Upper lobe of left lung (tissue), 6 donors: ENCODE measurements around the gene BRINP2. TPM values are rescaled to one million over a fixed set of nuclear protein-coding genes. Genes with fewer than 3 reads are reported as not detected.
A peak's percentile ranks its signal among the peaks of the same experiment; 100 is the strongest.

Source experiments
- ATAC-seq, 2 donors: fragments of 200-7000 bp; cut with Tn5 transposase; one replicate each; pipeline ENCODE4 v1.9.1; 2022; ENCODE audit warnings: mild to moderate bottlenecking in 2 of 2, moderate library complexity in 2 of 2; ENCODE audit not compliant: low FRiP score in 2 of 2
- DNase-seq, 2 donors: peaks; one replicate each; pipeline ENCODE4 v3.0.0-alpha.2; 2019 to 2020
- H3K27ac ChIP-seq, 4 donors: fragments of 200-600 bp; sonication (generic); one replicate each; pipeline ENCODE4 v1.5.1; 2016 to 2019
- H3K27me3 ChIP-seq, 4 donors: fragments of 200-600 bp; sonication (generic); one replicate each; pipeline ENCODE4 v1.5.1; 2017 to 2019
- H3K36me3 ChIP-seq, 4 donors: fragments of 200-600 bp; sonication (generic); one replicate each; pipeline ENCODE4 v1.5.1; 2016 to 2019
- H3K4me1 ChIP-seq, 4 donors: fragments of 200-600 bp; sonication (generic); one replicate each; pipeline ENCODE4 v1.5.1; 2018 to 2019
- H3K4me3 ChIP-seq, 4 donors: fragments of 200-600 bp; sonication (generic); one replicate each; pipeline ENCODE4 v1.5.1; 2017 to 2019; ENCODE audit warnings: mild to moderate bottlenecking in 2 of 4, moderate library complexity in 1 of 4
- H3K9me3 ChIP-seq, 4 donors: fragments of 200-600 bp; sonication (generic); one replicate each; pipeline ENCODE4 v1.5.1; 2018 to 2019
- EP300 ChIP-seq, 4 donors: sonication (generic); formaldehyde crosslinking; IDR thresholded peaks; one replicate each; pipeline ENCODE4 v1.5.1; 2017; ENCODE audit warnings: antibody characterized with exemption in 4 of 4, control low read depth in 2 of 4
- POLR2A ChIP-seq, 4 donors: fragments of 450-650 bp; IDR thresholded peaks; one replicate each; pipeline ENCODE4 v1.5.1; 2016 to 2017; ENCODE audit warnings: antibody characterized with exemption in 4 of 4, mild to moderate bottlenecking in 2 of 4
- POLR2AphosphoS5 ChIP-seq, 2 donors: sonication (generic); formaldehyde crosslinking; IDR thresholded peaks; one replicate each; pipeline ENCODE4 v1.5.1; 2017; ENCODE audit warnings: antibody characterized with exemption in 2 of 2
- WGBS, 2 donors: methylation state at CpG; one replicate each; pipeline ENCODE4 v1.1.5; 2017 to 2018; 5-methylcytosine and 5-hydroxymethylcytosine counted together
- total RNA-seq, 6 donors: library from RNA; depleted of rRNA in 4 of 6; stranded (reverse); fragments of >200 nt in 4 of 6; gene quantifications; one replicate each; pipeline versions ENCODE4 v1.1.0 to v1.2.1, GENCODE V29; 2016 to 2021
- TF ChIP-seq, protein P1 (sequence below), 6 experiments: fragments of 450-650 bp in 4 of 6; fragments of 200-600 bp in 2 of 6; sonication (generic) in 2 of 6; IDR thresholded peaks; one replicate each; pipeline ENCODE4 v1.5.1; 2016 to 2019; ENCODE audit warnings: antibody characterized with exemption in 6 of 6
- donor health status: DM: no; HTN: no; CAD: no; lungs with moderate emphysema.
- donor health status: DM: no; HTN: yes; CAD: no; lungs with severe emphysema.

BRINP2 gene
- total RNA-seq, 6 donors from 2014 or later, result 0.06 to 0.07 TPM; not detected in 4

DNA sequence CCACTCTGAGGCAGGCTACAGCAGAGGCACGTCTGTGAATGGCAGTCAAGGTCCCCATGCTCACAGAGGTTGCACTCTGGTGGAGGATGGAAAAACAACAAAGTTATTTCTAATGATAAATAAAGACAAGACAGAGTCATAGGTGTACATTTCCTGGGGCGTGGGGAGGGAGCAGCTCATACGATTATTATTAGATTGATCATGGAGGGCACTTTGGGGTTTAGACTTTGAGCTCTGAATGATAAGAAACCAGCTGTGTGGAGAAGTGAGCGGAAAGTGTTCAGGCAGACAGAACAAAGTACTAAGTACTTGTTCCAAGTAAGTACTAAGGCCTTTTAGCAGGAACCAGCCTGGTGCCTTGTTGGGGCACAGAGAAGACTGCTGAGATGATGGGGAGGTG lies 86.8 kb downstream of the BRINP2 start:
- Histone ChIP-seq H3K27ac (no peak overlapping the region), H3K9me3 (no peaks in the 10 kb centered on the region), H3K36me3 (no peaks in the 10 kb centered on the region), H3K4me1 (peaks cover 0 to 4% (median 2%) of the 10 kb centered on the region in 4 donors), H3K4me3 (no peak overlapping the region), H3K27me3 (no peaks in the 10 kb centered on the region)
- DNase-seq, result no peak
- TF ChIP-seq POLR2AphosphoS5 (IDR thresholded peaks at IDR 0.05) (no peak), EP300 (IDR thresholded peaks at IDR 0.05) (no peak), POLR2A (IDR thresholded peaks at IDR 0.05) (no peak)
- TF ChIP-seq, protein P1, sequence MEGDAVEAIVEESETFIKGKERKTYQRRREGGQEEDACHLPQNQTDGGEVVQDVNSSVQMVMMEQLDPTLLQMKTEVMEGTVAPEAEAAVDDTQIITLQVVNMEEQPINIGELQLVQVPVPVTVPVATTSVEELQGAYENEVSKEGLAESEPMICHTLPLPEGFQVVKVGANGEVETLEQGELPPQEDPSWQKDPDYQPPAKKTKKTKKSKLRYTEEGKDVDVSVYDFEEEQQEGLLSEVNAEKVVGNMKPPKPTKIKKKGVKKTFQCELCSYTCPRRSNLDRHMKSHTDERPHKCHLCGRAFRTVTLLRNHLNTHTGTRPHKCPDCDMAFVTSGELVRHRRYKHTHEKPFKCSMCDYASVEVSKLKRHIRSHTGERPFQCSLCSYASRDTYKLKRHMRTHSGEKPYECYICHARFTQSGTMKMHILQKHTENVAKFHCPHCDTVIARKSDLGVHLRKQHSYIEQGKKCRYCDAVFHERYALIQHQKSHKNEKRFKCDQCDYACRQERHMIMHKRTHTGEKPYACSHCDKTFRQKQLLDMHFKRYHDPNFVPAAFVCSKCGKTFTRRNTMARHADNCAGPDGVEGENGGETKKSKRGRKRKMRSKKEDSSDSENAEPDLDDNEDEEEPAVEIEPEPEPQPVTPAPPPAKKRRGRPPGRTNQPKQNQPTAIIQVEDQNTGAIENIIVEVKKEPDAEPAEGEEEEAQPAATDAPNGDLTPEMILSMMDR (IDR thresholded peaks at IDR 0.05), result no peak
- 77 to 85% methylated on average over 4 of the region's 4 CpGs for WGBS, 2 donors
- ATAC-seq, result no peak

DNA sequence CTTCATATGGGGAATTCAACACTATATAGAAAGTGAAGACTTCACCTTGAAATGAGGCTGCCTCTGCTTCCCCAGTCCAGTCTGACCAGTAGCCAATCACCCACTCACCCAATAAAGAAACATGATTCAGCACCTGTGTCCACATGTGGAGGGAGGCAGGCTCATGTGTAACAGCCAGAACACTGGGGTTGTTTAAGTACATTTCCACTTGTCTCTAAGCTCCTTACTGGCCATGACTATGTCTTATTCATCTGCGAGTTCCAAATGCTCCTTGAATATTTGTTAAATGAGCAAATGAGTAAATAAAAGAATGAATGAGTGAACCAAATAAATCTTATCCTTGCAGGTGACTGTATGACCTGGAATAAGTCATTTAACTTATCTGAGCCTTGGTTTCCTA lies 100.1 kb downstream of the BRINP2 start:
- no peaks in the 10 kb centered on the region for H3K36me3 ChIP-seq
- no peak for DNase-seq
- WGBS, 2 donors, result 65 to 75% methylated on average over 1 of the region's 1 CpG
- no peaks in the 10 kb centered on the region for H3K9me3 ChIP-seq
- H3K27me3 ChIP-seq, result no peaks in the 10 kb centered on the region
- H3K4me1 ChIP-seq, result peaks cover 0 to 22% (median 16%) of the 10 kb centered on the region in 4 donors
- no peak overlapping the region for H3K4me3 ChIP-seq
- TF ChIP-seq, protein P1 (IDR thresholded peaks at IDR 0.05), result no peak
- no peak for TF ChIP-seq EP300 (IDR thresholded peaks at IDR 0.05)
- no peak for TF ChIP-seq POLR2A (IDR thresholded peaks at IDR 0.05)
- no peak for TF ChIP-seq POLR2AphosphoS5 (IDR thresholded peaks at IDR 0.05)
- H3K27ac ChIP-seq, result no peak overlapping the region
- ATAC-seq, result no peak

DNA sequence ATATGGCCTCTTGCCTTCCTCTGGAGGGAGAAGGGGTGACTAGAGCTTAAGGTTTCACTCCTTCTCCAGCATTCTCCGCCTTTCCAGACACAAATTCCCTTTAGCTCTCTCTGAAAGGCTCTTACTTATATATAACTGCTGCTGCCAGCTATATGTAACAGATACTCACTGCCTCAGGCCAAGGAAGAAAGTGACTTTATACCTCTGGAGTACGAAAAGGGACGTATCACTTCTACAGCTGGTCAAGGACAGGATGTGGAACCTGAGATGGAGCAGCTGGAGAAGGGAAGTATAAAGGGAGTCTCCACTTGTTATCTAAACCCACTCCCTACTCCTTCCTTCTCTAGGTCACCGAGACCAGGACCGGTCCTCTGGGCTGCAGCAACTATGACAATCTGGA lies 102.4 kb downstream of the BRINP2 start:
- H3K27ac ChIP-seq, result no peak overlapping the region
- TF ChIP-seq POLR2A (IDR thresholded peaks at IDR 0.05), result no peak
- no peak for TF ChIP-seq POLR2AphosphoS5 (IDR thresholded peaks at IDR 0.05)
- no peak for TF ChIP-seq EP300 (IDR thresholded peaks at IDR 0.05)
- TF ChIP-seq, protein P1 (IDR thresholded peaks at IDR 0.05), result no peak

DNA sequence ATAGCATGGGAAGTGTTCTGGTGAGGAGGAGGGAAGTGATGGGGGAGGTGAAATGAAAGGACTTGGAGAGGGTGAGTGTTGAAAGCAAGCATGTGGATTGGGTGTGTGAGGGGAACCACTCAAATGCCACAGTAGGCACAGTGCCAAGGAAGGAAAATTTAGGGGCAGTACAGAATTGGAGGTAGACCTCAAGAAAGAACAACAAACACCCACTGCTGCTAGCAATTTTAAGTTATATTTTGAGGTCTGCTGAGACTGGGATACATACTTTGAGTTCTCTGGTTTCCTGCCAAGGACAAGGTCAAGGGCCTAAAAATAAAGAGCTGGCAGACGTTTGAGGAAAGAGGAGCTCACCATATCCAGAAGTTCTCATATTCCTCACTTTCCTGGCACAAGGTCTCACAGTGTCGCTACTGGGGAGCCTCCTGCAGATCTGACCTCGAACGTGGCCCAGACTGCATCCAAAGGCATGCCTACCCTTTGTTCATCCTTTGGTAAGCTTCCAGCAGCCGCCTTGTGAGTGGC lies 104.0 kb downstream of the BRINP2 start:
- H3K4me3 ChIP-seq, result no peak overlapping the region
- peak; percentile 43 to 67 for ATAC-seq
- WGBS, 2 donors, result 10 to 39% methylated on average over 2 to 5 of the region's 5 CpGs
- H3K9me3 ChIP-seq, result no peaks in the 10 kb centered on the region
- peaks cover 0 to 24% (median 16%) of the 10 kb centered on the region in 4 donors for H3K4me1 ChIP-seq
- DNase-seq, result peak in 1 of 2 donors; percentile 50
- TF ChIP-seq, protein P1 (IDR thresholded peaks at IDR 0.05), result no peak
- TF ChIP-seq POLR2A (IDR thresholded peaks at IDR 0.05), result no peak
- TF ChIP-seq POLR2AphosphoS5 (IDR thresholded peaks at IDR 0.05), result no peak
- TF ChIP-seq EP300 (IDR thresholded peaks at IDR 0.05), result no peak
- peak overlapping the region in 1 of 4 donors; percentile 27 for H3K27ac ChIP-seq
- H3K36me3 ChIP-seq, result no peaks in the 10 kb centered on the region
- no peaks in the 10 kb centered on the region for H3K27me3 ChIP-seq

More for the DNA sequence above, 102.4 kb downstream of the BRINP2 start:
- H3K36me3 ChIP-seq, result no peaks in the 10 kb centered on the region
- ATAC-seq (no peak), DNase-seq (no peak)
- WGBS, 2 donors, result 64 to 70% methylated on average over 5 of the region's 5 CpGs
- no peaks in the 10 kb centered on the region for H3K27me3 ChIP-seq
- no peaks in the 10 kb centered on the region for H3K9me3 ChIP-seq
- H3K4me1 ChIP-seq, result peaks cover 0 to 24% (median 16%) of the 10 kb centered on the region in 4 donors
- no peak overlapping the region for H3K4me3 ChIP-seq

DNA sequence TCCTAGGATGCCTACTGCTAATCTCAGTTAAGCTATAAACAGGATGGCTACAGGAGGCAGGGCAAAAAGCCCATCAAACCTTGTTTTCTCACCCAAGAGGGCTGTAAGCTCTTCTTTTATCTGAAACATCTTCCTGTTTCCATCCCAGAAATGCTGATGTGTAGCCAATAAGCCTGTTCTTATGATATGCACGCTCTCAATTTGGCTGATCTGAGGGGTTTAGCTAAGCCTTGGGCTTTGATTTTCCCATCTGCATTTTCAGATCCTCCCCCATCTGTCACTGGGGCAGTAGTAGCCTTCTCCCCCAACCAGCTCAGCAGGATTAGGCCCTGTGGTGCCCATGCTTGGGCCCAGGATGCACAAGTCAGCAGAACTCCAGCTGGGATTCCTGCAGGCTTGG lies 105.0 kb downstream of the BRINP2 start:
- H3K4me3 ChIP-seq, result no peak overlapping the region
- H3K36me3 ChIP-seq, result no peaks in the 10 kb centered on the region
- ATAC-seq, result no peak
- 80 to 93% methylated on average over 1 of the region's 1 CpG for WGBS, 2 donors
- H3K27ac ChIP-seq, result no peak overlapping the region
- H3K9me3 ChIP-seq, result no peaks in the 10 kb centered on the region
- TF ChIP-seq EP300 (IDR thresholded peaks at IDR 0.05) (no peak), POLR2A (IDR thresholded peaks at IDR 0.05) (no peak), POLR2AphosphoS5 (IDR thresholded peaks at IDR 0.05) (no peak)
- TF ChIP-seq, protein P1 (IDR thresholded peaks at IDR 0.05), result no peak
- H3K4me1 ChIP-seq, result peaks cover 0 to 24% (median 16%) of the 10 kb centered on the region in 4 donors
- H3K27me3 ChIP-seq, result no peaks in the 10 kb centered on the region
- no peak for DNase-seq
